ENCODE measurements around the gene EHMT1.

- no peak for TF ChIP-seq CTCF (IDR thresholded peaks at IDR 0.05; ENCODE audit: insufficient read depth, low read depth, low read length)
- no peak for TF ChIP-seq EZH2 (IDR thresholded peaks at IDR 0.05; ENCODE audit: insufficient read depth, low read length)
These were observed 168.6 kb downstream of the EHMT1 start for GRCh38 chr9:137787381-137787780.

Data from astrocyte (in vitro differentiated cells and primary cell).